Measurements from ENCODE around the gene PXMP4. TPM values are rescaled to one million over a fixed set of nuclear protein-coding genes. Genes with fewer than 3 reads are reported as not detected.
A peak's percentile ranks its signal among the peaks of the same experiment; 100 is the strongest.

Gene PXMP4
- total RNA-seq, 1 experiment from 2014 or later: 5.7 TPM

- H3K79me1 ChIP-seq (ENCODE audit: insufficient read depth, low read depth, low read length, poor library complexity, severe bottlenecking): no peaks in the 10 kb centered on the region
- H3K4me2 ChIP-seq (ENCODE audit: insufficient read depth, insufficient read length, low read length): no peak overlapping the region
- no peak overlapping the region for H2BK120ac ChIP-seq (ENCODE audit: low read depth, low read length, poor library complexity, severe bottlenecking)
- H3K14ac ChIP-seq (ENCODE audit: insufficient read depth, low read length): no peak overlapping the region
- H3K23ac ChIP-seq (ENCODE audit: insufficient read length, low read depth, low read length): no peak overlapping the region
- no peak overlapping the region for H3T11ph ChIP-seq (ENCODE audit: low read length)
- no peak overlapping the region for H2BK12ac ChIP-seq (ENCODE audit: insufficient read length, low read depth, low read length)
- H3K4me3 Mint-ChIP-seq: no peak overlapping the region
- no peaks in the 10 kb centered on the region for H3K27me3 Mint-ChIP-seq (ENCODE audit: low read depth)
- H2BK15ac ChIP-seq (ENCODE audit: low read depth, low read length): no peak overlapping the region
- peak overlapping the region in 2 of 3 experiments; percentile 22 to 85; a peak in 2 of 7 replicates for H3K27ac Mint-ChIP-seq
- peaks cover 28 to 30% of the 10 kb centered on the region in 2 experiments for H3K4me1 Mint-ChIP-seq
- H2BK5ac ChIP-seq (ENCODE audit: insufficient read length, low read length): no peak overlapping the region
- H3K36me3 Mint-ChIP-seq (ENCODE audit: insufficient read depth in 1 of 3, low read depth in 3 of 3): peaks cover 0 to 28% (median 3%) of the 10 kb centered on the region in 3 experiments; a peak in 5 of 7 replicates
- H2AK5ac ChIP-seq (ENCODE audit: insufficient read length, low read length): no peak overlapping the region
- H2BK20ac ChIP-seq (ENCODE audit: low read depth, low read length, poor library complexity, severe bottlenecking): no peak overlapping the region
- H3K27ac ChIP-seq (ENCODE audit: insufficient read length, low read depth, low read length): no peak overlapping the region
- no peaks in the 10 kb centered on the region for H4K20me1 ChIP-seq (ENCODE audit: control insufficient read depth, insufficient read depth, insufficient read length)
- no peak overlapping the region for H2AFZ ChIP-seq (ENCODE audit: low read length)
- no peak overlapping the region for H3K18ac ChIP-seq (ENCODE audit: insufficient read length, low read depth, low read length)
- H3K23me2 ChIP-seq (ENCODE audit: insufficient read length, low read depth, low read length, poor library complexity, severe bottlenecking): no peaks in the 10 kb centered on the region
- no peak overlapping the region for H4K91ac ChIP-seq (ENCODE audit: insufficient read length, low read depth, low read length)
- no peaks in the 10 kb centered on the region for H3K79me2 ChIP-seq (ENCODE audit: insufficient read depth, low read length)
- no peaks in the 10 kb centered on the region; a peak in 1 of 5 replicates for H3K9me3 Mint-ChIP-seq
- DNase-seq: peak; percentile 77
- no peak overlapping the region for H3K9ac ChIP-seq (ENCODE audit: extremely low read depth, insufficient read length, low read length)
- H4K8ac ChIP-seq (replicated peaks; ENCODE audit: insufficient read length, low read depth, low read length): no peak overlapping the region
- WGBS (ENCODE audit: extremely low coverage, insufficient read length, low lambda C conversion rate): no CpG with 5 or more reads among the region's 11 CpGs
- no peaks in the 10 kb centered on the region for H3K4me1 ChIP-seq (ENCODE audit: insufficient read depth, low read length)
- H3K27me3 ChIP-seq (ENCODE audit: insufficient read depth, low read length): no peaks in the 10 kb centered on the region
- no peak overlapping the region for H3K4ac ChIP-seq (ENCODE audit: low read depth, low read length)
- TF ChIP-seq CTCF (conservative IDR thresholded peaks at IDR 0.05): no peak
- no peak overlapping the region for H3K56ac ChIP-seq (ENCODE audit: insufficient read length, low read depth, low read length)
- H4K5ac ChIP-seq (ENCODE audit: insufficient read length, low read depth, low read length): no peak overlapping the region
- no peaks in the 10 kb centered on the region for H3K9me3 ChIP-seq (ENCODE audit: control insufficient read depth, low read depth, low read length)
These were observed 66.1 kb downstream of the PXMP4 start for GRCh38 chr20:33653900-33654596.
